Right cardiac atrium (tissue), 5 donors: ENCODE measurements around the gene RAP1B. TPM values are rescaled to one million over a fixed set of nuclear protein-coding genes. Genes with fewer than 3 reads are reported as not detected.
A peak's percentile ranks its signal among the peaks of the same experiment; 100 is the strongest.
"Not testable (repeated sequence)": the region's sequence is repeated elsewhere in the genome, so short reads cannot be mapped to it uniquely, and the experiment has no call there.

Source experiments
- ATAC-seq, 2 donors: fragments of 200-7000 bp; cut with Tn5 transposase; one replicate each; pipeline versions ENCODE4 v1.8.0 to v1.9.1; 2020; ENCODE audit warnings: moderate library complexity in 2 of 2, mild to moderate bottlenecking in 1 of 2
- DNase-seq, 3 donors: peaks; one replicate each; pipeline ENCODE4 v3.0.0-alpha.2; 2020
- H3K27ac ChIP-seq: one replicate; pipeline ENCODE4 v1.5.1; 2013; ENCODE audit warnings: mild to moderate bottlenecking, low read length, control low read depth, moderate library complexity
- H3K27me3 ChIP-seq: one replicate; pipeline ENCODE4 v1.6.1; 2013; ENCODE audit not compliant: control insufficient read depth, insufficient read depth
- H3K4me1 ChIP-seq: one replicate; pipeline ENCODE4 v1.6.1; 2013; ENCODE audit warnings: low read length; ENCODE audit not compliant: control insufficient read depth, insufficient read depth
- H3K4me3 ChIP-seq: one replicate; pipeline ENCODE4 v1.5.1; 2013; ENCODE audit warnings: low read length, control low read depth
- H3K9me3 ChIP-seq: one replicate; pipeline ENCODE4 v1.6.1; 2013; ENCODE audit warnings: low read length; ENCODE audit not compliant: control insufficient read depth
- WGBS: extraction: QIAGEN DNeasy Blood & Tissue Kit; methylation state at CpG from one replicate; pipeline ENCODE4 v1.1.7; 2013; 5-methylcytosine and 5-hydroxymethylcytosine counted together
- intact Hi-C, 4 donors: fragments of 100-400 bp; cut with DNase I; formaldehyde crosslinking; loops; one replicate each; pipeline versions ENCODE4 v1.11.0 to v1.14.0; 2022 to 2023
- polyA plus RNA-seq: library from polyadenylated mRNA; stranded (reverse); fragments of 200-250 nt; gene quantifications from one replicate; pipeline ENCODE4 v1.2.3, GENCODE V29; 2013
- total RNA-seq, 4 donors: library from RNA; stranded (reverse); fragmentation: NEBNext Ultra II Directional; extraction: Animal tissue kit (Norgen Biotek cat#: 25700); gene quantifications; one replicate each; pipeline ENCODE4 v1.2.1, GENCODE V29; 2021
- donor health status: healthy with polysubstance abuse.
- donor health status: DM: no; HTN: yes; CAD: no.
- donor health status: DM: no; HTN: no; CAD: no.
- donor health status: DM: no; HTN: yes; CAD: no; lungs with severe emphysema.
- donor health status: DM: yes; HTN: yes; CAD: no.

The RAP1B gene
- total and polyA plus RNA-seq, 5 donors = 47.6 to 87.5 (median 68.6) TPM

- DNase-seq (no peak), ATAC-seq (no peak)
- Histone ChIP-seq H3K4me3 (no peak overlapping the region), H3K27me3 (no peaks in the 10 kb centered on the region), H3K27ac (no peak overlapping the region), H3K4me1 (peaks cover 3% of the 10 kb centered on the region), H3K9me3 (peaks cover 2% of the 10 kb centered on the region)
- intact Hi-C loops = no loop called here
Observed at GRCh38 chr12:68632486-68632885, 21.8 kb downstream of the RAP1B start.

- Histone ChIP-seq H3K9me3 (no peaks in the 10 kb centered on the region), H3K27ac (no peak overlapping the region), H3K4me3 (no peak overlapping the region), H3K4me1 (peaks cover 3% of the 10 kb centered on the region), H3K27me3 (no peaks in the 10 kb centered on the region)
- DNase-seq = no peak
- WGBS = 89% methylated on average over 9 of the region's 9 CpGs
- intact Hi-C loops = no loop called here
- ATAC-seq = no peak
Observed at GRCh38 chr12:68633614-68634558, 23.2 kb downstream of the RAP1B start.

GRCh38 chr12:68636268-68636667 is 25.6 kb downstream of the RAP1B start:
- ATAC-seq (peak; percentile 39 to 52), DNase-seq (no peak)
- Histone ChIP-seq H3K9me3 (no peaks in the 10 kb centered on the region), H3K4me3 (no peak overlapping the region), H3K27me3 (no peaks in the 10 kb centered on the region), H3K4me1 (peaks cover 1% of the 10 kb centered on the region), H3K27ac (no peak overlapping the region)
- 46% methylated on average over 2 of the region's 2 CpGs for WGBS
- intact Hi-C loops = no loop called here

- H3K4me3 ChIP-seq, DNase-seq, intact Hi-C loops, H3K27me3 ChIP-seq, H3K27ac ChIP-seq, ATAC-seq, H3K9me3 ChIP-seq, H3K4me1 ChIP-seq: not testable (repeated sequence)
- WGBS = 98% methylated on average over 3 of the region's 3 CpGs
Observed at GRCh38 chr12:68637439-68637838, 26.7 kb downstream of the RAP1B start.

- no peak for DNase-seq
- no peak overlapping the region for H3K4me3 ChIP-seq
- 70% methylated on average over 3 of the region's 3 CpGs for WGBS
- no peaks in the 10 kb centered on the region for H3K27me3 ChIP-seq
- H3K27ac ChIP-seq = no peak overlapping the region
- no peaks in the 10 kb centered on the region for H3K4me1 ChIP-seq
- ATAC-seq = no peak
- no peaks in the 10 kb centered on the region for H3K9me3 ChIP-seq
- intact Hi-C loops = no loop called here
Observed at GRCh38 chr12:68638171-68638570, 27.5 kb downstream of the RAP1B start.

GRCh38 chr12:68638721-68639395 is 28.2 kb downstream of the RAP1B start:
- ATAC-seq (no peak), DNase-seq (no peak)
- intact Hi-C loops = no loop called here
- Histone ChIP-seq H3K9me3 (no peaks in the 10 kb centered on the region), H3K4me3 (no peak overlapping the region), H3K27ac (no peak overlapping the region), H3K4me1 (no peaks in the 10 kb centered on the region), H3K27me3 (no peaks in the 10 kb centered on the region)
- 84% methylated on average over 12 of the region's 12 CpGs for WGBS

GRCh38 chr12:68639396-68639767 is 28.7 kb downstream of the RAP1B start:
- Histone ChIP-seq H3K4me1 (no peaks in the 10 kb centered on the region), H3K27me3 (no peaks in the 10 kb centered on the region), H3K4me3 (no peak overlapping the region), H3K9me3 (no peaks in the 10 kb centered on the region), H3K27ac (no peak overlapping the region)
- ATAC-seq (no peak), DNase-seq (no peak)
- 91% methylated on average over 1 of the region's 1 CpG for WGBS
- intact Hi-C loops = no loop called here

- Histone ChIP-seq H3K4me3 (no peak overlapping the region), H3K9me3 (no peaks in the 10 kb centered on the region), H3K4me1 (no peaks in the 10 kb centered on the region), H3K27me3 (no peaks in the 10 kb centered on the region), H3K27ac (no peak overlapping the region)
- DNase-seq = no peak
- intact Hi-C loops = no loop called here
- 67% methylated on average over 5 of the region's 5 CpGs for WGBS
- ATAC-seq = peak in 1 of 2 donors; percentile 28
Observed at GRCh38 chr12:68641138-68641537, 30.4 kb downstream of the RAP1B start.

GRCh38 chr12:68646484-68646883 is 35.8 kb downstream of the RAP1B start:
- DNase-seq (no peak), ATAC-seq (peak in 1 of 2 donors; percentile 51)
- 85% methylated on average over 5 of the region's 5 CpGs for WGBS
- no peaks in the 10 kb centered on the region for H3K4me1 ChIP-seq
- H3K27me3 ChIP-seq = no peaks in the 10 kb centered on the region
- no peaks in the 10 kb centered on the region for H3K9me3 ChIP-seq
- no peak overlapping the region for H3K27ac ChIP-seq
- H3K4me3 ChIP-seq = no peak overlapping the region
- intact Hi-C loops = no loop called here

- no peaks in the 10 kb centered on the region for H3K9me3 ChIP-seq
- intact Hi-C loops = no loop called here
- ATAC-seq (no peak), DNase-seq (no peak)
- H3K27me3 ChIP-seq = no peaks in the 10 kb centered on the region
- no peak overlapping the region for H3K27ac ChIP-seq
- no peak overlapping the region for H3K4me3 ChIP-seq
- no peaks in the 10 kb centered on the region for H3K4me1 ChIP-seq
- 81% methylated on average over 1 of the region's 1 CpG for WGBS
Observed at GRCh38 chr12:68647507-68647906, 36.8 kb downstream of the RAP1B start.

- no peaks in the 10 kb centered on the region for H3K4me1 ChIP-seq
- no peaks in the 10 kb centered on the region for H3K27me3 ChIP-seq
- H3K9me3 ChIP-seq = no peaks in the 10 kb centered on the region
- WGBS = 85% methylated on average over 3 of the region's 3 CpGs
- DNase-seq (no peak), ATAC-seq (no peak)
- intact Hi-C loops = no loop called here
- no peak overlapping the region for H3K27ac ChIP-seq
- H3K4me3 ChIP-seq = no peak overlapping the region
Observed at GRCh38 chr12:68648179-68648578, 37.5 kb downstream of the RAP1B start.
